ENCODE measurements around the gene GJB2.

DNA sequence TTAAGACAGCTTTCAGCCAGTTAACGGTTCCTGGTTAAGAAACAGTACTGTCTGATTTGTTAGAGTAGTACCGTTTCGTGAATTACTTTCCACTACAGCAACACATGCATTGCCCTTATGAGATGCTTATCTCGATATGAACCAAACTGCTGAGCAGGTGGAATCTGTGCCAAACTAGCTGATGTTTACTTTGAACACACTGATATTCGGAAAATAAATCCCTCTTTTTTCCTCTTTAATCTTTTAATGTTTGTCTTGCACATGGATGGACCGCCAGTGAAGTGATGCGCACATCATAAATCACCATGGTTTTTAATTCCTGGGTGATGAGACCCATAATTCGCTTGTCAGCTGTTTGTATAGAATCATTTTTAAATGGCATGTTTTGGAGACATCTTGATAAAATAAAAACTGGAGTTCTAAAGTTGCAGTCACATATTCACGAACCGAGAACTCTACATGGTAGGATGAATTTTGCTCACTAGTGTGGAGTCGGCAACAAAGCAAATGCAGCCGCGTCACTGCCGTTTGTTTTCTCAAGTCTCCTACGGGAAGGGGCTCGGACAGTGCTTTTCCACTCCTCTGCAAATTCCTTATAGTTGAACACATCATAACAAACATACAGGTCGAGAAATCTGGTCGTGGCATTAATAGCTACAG lies 33.0 kb downstream of the GJB2 start:
- TF ChIP-seq CTCF (IDR thresholded peaks at IDR 0.05) (no peak), POLR2A (IDR thresholded peaks at IDR 0.05) (no peak)
